ENCODE data around the gene UPF1. TPM values are rescaled to one million over a fixed set of nuclear protein-coding genes. Genes with fewer than 3 reads are reported as not detected.
A peak's percentile ranks its signal among the peaks of the same experiment; 100 is the strongest.

The UPF1 gene
- total RNA-seq, 1 donor from 2014 or later = 71.6 TPM

GRCh38 chr19:18855647-18856384 lies 24.1 kb downstream of the UPF1 start:
- DNase-seq (ENCODE audit: low read depth) = no peak
- H3K4me3 ChIP-seq (ENCODE audit: low read depth, low read length) = no peak overlapping the region
- no peaks in the 10 kb centered on the region for H3K27me3 ChIP-seq (ENCODE audit: control insufficient read depth, insufficient read depth, low read length)
- H3K36me3 ChIP-seq (ENCODE audit: control insufficient read depth, insufficient read depth, low read length) = peaks cover 6% of the 10 kb centered on the region
- no peak for TF ChIP-seq CTCF (IDR thresholded peaks at IDR 0.05; ENCODE audit: insufficient read depth, low read length, poor library complexity, severe bottlenecking)

GRCh38 chr19:18856385-18857126 lies 24.8 kb downstream of the UPF1 start:
- H3K27me3 ChIP-seq (ENCODE audit: control insufficient read depth, insufficient read depth, low read length) = no peaks in the 10 kb centered on the region
- no peak overlapping the region for H3K4me3 ChIP-seq (ENCODE audit: low read depth, low read length)
- peaks cover 8% of the 10 kb centered on the region for H3K36me3 ChIP-seq (ENCODE audit: control insufficient read depth, insufficient read depth, low read length)
- DNase-seq (ENCODE audit: low read depth) = no peak
- TF ChIP-seq CTCF (IDR thresholded peaks at IDR 0.05; ENCODE audit: insufficient read depth, low read length, poor library complexity, severe bottlenecking) = peak; percentile 47

GRCh38 chr19:18857223-18857622 lies 25.5 kb downstream of the UPF1 start:
- H3K27me3 ChIP-seq (ENCODE audit: control insufficient read depth, insufficient read depth, low read length) = no peaks in the 10 kb centered on the region
- no peak for TF ChIP-seq CTCF (IDR thresholded peaks at IDR 0.05; ENCODE audit: insufficient read depth, low read length, poor library complexity, severe bottlenecking)
- no peak for DNase-seq (ENCODE audit: low read depth)
- peaks cover 8% of the 10 kb centered on the region for H3K36me3 ChIP-seq (ENCODE audit: control insufficient read depth, insufficient read depth, low read length)
- no peak overlapping the region for H3K4me3 ChIP-seq (ENCODE audit: low read depth, low read length)

GRCh38 chr19:18858906-18859646 lies 27.3 kb downstream of the UPF1 start:
- no peak for TF ChIP-seq CTCF (IDR thresholded peaks at IDR 0.05; ENCODE audit: insufficient read depth, low read length, poor library complexity, severe bottlenecking)
- no peaks in the 10 kb centered on the region for H3K27me3 ChIP-seq (ENCODE audit: control insufficient read depth, insufficient read depth, low read length)
- no peak overlapping the region for H3K4me3 ChIP-seq (ENCODE audit: low read depth, low read length)
- DNase-seq (ENCODE audit: low read depth) = no peak
- peaks cover 8% of the 10 kb centered on the region for H3K36me3 ChIP-seq (ENCODE audit: control insufficient read depth, insufficient read depth, low read length)

GRCh38 chr19:18859676-18860301 lies 28.0 kb downstream of the UPF1 start:
- no peak for DNase-seq (ENCODE audit: low read depth)
- Histone ChIP-seq H3K4me3 (ENCODE audit: low read depth, low read length) (no peak overlapping the region), H3K36me3 (ENCODE audit: control insufficient read depth, insufficient read depth, low read length) (peaks cover 8% of the 10 kb centered on the region), H3K27me3 (ENCODE audit: control insufficient read depth, insufficient read depth, low read length) (no peaks in the 10 kb centered on the region)
- no peak for TF ChIP-seq CTCF (IDR thresholded peaks at IDR 0.05; ENCODE audit: insufficient read depth, low read length, poor library complexity, severe bottlenecking)
